ENCODE data around the gene PRKCZ. TPM values are rescaled to one million over a fixed set of nuclear protein-coding genes. Genes with fewer than 3 reads are reported as not detected.

The PRKCZ gene
- total RNA-seq, 1 donor from 2014 or later = 7.8 TPM

GRCh38 chr1:2050793-2051682 is 827 bp downstream of the PRKCZ start:
- Mint-ChIP-seq H3K27ac (ENCODE audit: unreplicated experiment) (no peak overlapping the region), H3K27me3 (ENCODE audit: low read depth) (peaks cover 25% of the 10 kb centered on the region), H3K9me3 (ENCODE audit: low read depth) (no peaks in the 10 kb centered on the region), H3K4me3 (ENCODE audit: unreplicated experiment) (no peak overlapping the region), H3K36me3 (ENCODE audit: low read depth) (no peaks in the 10 kb centered on the region), H3K4me1 (ENCODE audit: low read depth) (peaks cover 4% of the 10 kb centered on the region)
- DNase-seq (ENCODE audit: low spot score) = no peak
- TF ChIP-seq CTCF (IDR thresholded peaks at IDR 0.05) = no peak

- TF ChIP-seq CTCF (IDR thresholded peaks at IDR 0.05) = no peak
- H3K4me1 Mint-ChIP-seq (ENCODE audit: low read depth) = peaks cover 4% of the 10 kb centered on the region
- no peaks in the 10 kb centered on the region for H3K36me3 Mint-ChIP-seq (ENCODE audit: low read depth)
- H3K4me3 Mint-ChIP-seq (ENCODE audit: unreplicated experiment) = no peak overlapping the region
- H3K27ac Mint-ChIP-seq (ENCODE audit: unreplicated experiment) = no peak overlapping the region
- H3K27me3 Mint-ChIP-seq (ENCODE audit: low read depth) = peaks cover 23% of the 10 kb centered on the region
- DNase-seq (ENCODE audit: low spot score) = no peak
- no peaks in the 10 kb centered on the region for H3K9me3 Mint-ChIP-seq (ENCODE audit: low read depth)
Observed at GRCh38 chr1:2052054-2052679, 2.0 kb downstream of the PRKCZ start.

- TF ChIP-seq CTCF (IDR thresholded peaks at IDR 0.05) = no peak
- DNase-seq (ENCODE audit: low spot score) = no peak
- Mint-ChIP-seq H3K27ac (ENCODE audit: unreplicated experiment) (no peak overlapping the region), H3K9me3 (ENCODE audit: low read depth) (no peaks in the 10 kb centered on the region), H3K4me1 (ENCODE audit: low read depth) (peaks cover 4% of the 10 kb centered on the region), H3K27me3 (ENCODE audit: low read depth) (peaks cover 23% of the 10 kb centered on the region), H3K4me3 (ENCODE audit: unreplicated experiment) (no peak overlapping the region), H3K36me3 (ENCODE audit: low read depth) (no peaks in the 10 kb centered on the region)
Observed at GRCh38 chr1:2052756-2053155, 2.5 kb downstream of the PRKCZ start.

- no peak for TF ChIP-seq CTCF (IDR thresholded peaks at IDR 0.05)
- H3K27me3 Mint-ChIP-seq (ENCODE audit: low read depth) = peaks cover 21% of the 10 kb centered on the region
- H3K36me3 Mint-ChIP-seq (ENCODE audit: low read depth) = no peaks in the 10 kb centered on the region
- no peaks in the 10 kb centered on the region for H3K9me3 Mint-ChIP-seq (ENCODE audit: low read depth)
- no peak overlapping the region for H3K27ac Mint-ChIP-seq (ENCODE audit: unreplicated experiment)
- peaks cover 4% of the 10 kb centered on the region for H3K4me1 Mint-ChIP-seq (ENCODE audit: low read depth)
- DNase-seq (ENCODE audit: low spot score) = no peak
- no peak overlapping the region for H3K4me3 Mint-ChIP-seq (ENCODE audit: unreplicated experiment)
Observed at GRCh38 chr1:2053217-2053616, 3.0 kb downstream of the PRKCZ start.

GRCh38 chr1:2053784-2054376 is 3.7 kb downstream of the PRKCZ start:
- H3K4me3 Mint-ChIP-seq (ENCODE audit: unreplicated experiment) = no peak overlapping the region
- peaks cover 15% of the 10 kb centered on the region for H3K27me3 Mint-ChIP-seq (ENCODE audit: low read depth)

More at GRCh38 chr1:2053784-2054376, 3.7 kb downstream of the PRKCZ start:
- no peak for TF ChIP-seq CTCF (IDR thresholded peaks at IDR 0.05)
- no peaks in the 10 kb centered on the region for H3K36me3 Mint-ChIP-seq (ENCODE audit: low read depth)
- no peaks in the 10 kb centered on the region for H3K9me3 Mint-ChIP-seq (ENCODE audit: low read depth)
- DNase-seq (ENCODE audit: low spot score) = no peak
- peaks cover 4% of the 10 kb centered on the region for H3K4me1 Mint-ChIP-seq (ENCODE audit: low read depth)
- H3K27ac Mint-ChIP-seq (ENCODE audit: unreplicated experiment) = no peak overlapping the region

Data from chondrocyte (in vitro differentiated cells).